ENCODE measurements around the gene CDCA4. TPM values are rescaled to one million over a fixed set of nuclear protein-coding genes. Genes with fewer than 3 reads are reported as not detected.
A peak's percentile ranks its signal among the peaks of the same experiment; 100 is the strongest.

CDCA4 gene
- total and polyA plus RNA-seq, 10 of the 15 experiments (the other 5 are each of a cell fraction or from before 2014, with no cell fraction given): 10.4 to 64.0 (median 52.1) TPM

GRCh38 chr14:105015905-105016304 lies 5.0 kb downstream of the CDCA4 start (continued):
- no peak for TF ChIP-seq SKIL (IDR thresholded peaks at IDR 0.05; ENCODE audit: low read depth, poor library complexity, severe bottlenecking)
- no peak for TF ChIP-seq FOXM1 (IDR thresholded peaks at IDR 0.05; ENCODE audit: low read depth, low read length)
- no peak for TF ChIP-seq SMAD5 (IDR thresholded peaks at IDR 0.05; ENCODE audit: low read depth)
- no peak for TF ChIP-seq ZBTB4 (CRISPR knock-in tag; IDR thresholded peaks at IDR 0.05)

- FAIRE-seq: no peak
- POLR2A ChIA-PET: interaction anchor here (4.3 kb wide), 1 partner anchor 11 kb away, joined by 14 read pairs; no protein-coding TSS in a partner anchor
- H3K79me2 ChIP-seq (ENCODE audit: control insufficient read depth, insufficient read depth, low read length): peaks cover 98% of the 10 kb centered on the region
- intact Hi-C loops (cut with micrococcal nuclease; ENCODE audit: unreplicated experiment) (no loop called here), in situ Hi-C loops (cut with MboI) (no loop called here)
- no peaks in the 10 kb centered on the region for H3K27me3 ChIP-seq (replicated peaks in 1 of 2; ENCODE audit: control insufficient read depth in 2 of 2, insufficient read depth in 2 of 2, low read length in 1 of 2)
- no peak for ATAC-seq
- BruUV-seq (replicated peaks): no TSS peak
- no peaks in the 10 kb centered on the region; the same call in none of the 2 replicates for H4K20me1 ChIP-seq (ENCODE audit: control insufficient read depth, insufficient read depth)
- peak overlapping the region; percentile 38 for H3K27ac ChIP-seq (ENCODE audit: control insufficient read depth, insufficient read depth)
- RAD21 ChIA-PET (ENCODE audit: unreplicated experiment): interaction anchor here (1.1 kb wide), 1 partner anchor 12 kb away, joined by 3 read pairs; no protein-coding TSS in a partner anchor
- H3K4me2 ChIP-seq (ENCODE audit: control insufficient read depth, insufficient read depth): peak overlapping the region; percentile 75
- TF ChIP-seq DPF2 (IDR thresholded peaks at IDR 0.05) (no peak), JUNB (IDR thresholded peaks at IDR 0.05) (no peak), ATF7 (IDR thresholded peaks at IDR 0.05; ENCODE audit: low read depth) (no peak), REST (IDR thresholded peaks at IDR 0.05; ENCODE audit: low read depth, low read length) (no peak), BCL11A (IDR thresholded peaks at IDR 0.05; ENCODE audit: low read depth, low read length) (no peak)
- DNase-seq (ENCODE audit: low read depth, low spot score): no peak
- H2AFZ ChIP-seq (ENCODE audit: control insufficient read depth, low read depth, low read length): peak overlapping the region; percentile 7; the same call in 1 of the 2 replicates
- H3K36me3 ChIP-seq (ENCODE audit: control insufficient read depth in 2 of 2, insufficient read depth in 2 of 2, low read length in 1 of 2): peaks cover 22 to 27% of the 10 kb centered on the region in 2 experiments
- CTCF ChIA-PET: interaction anchor here (1.6 to 3.5 kb wide), 3 partner anchors 12 to 40 kb away, joined by 6 to 15 read pairs (median 7); no protein-coding TSS in a partner anchor
- SMC1A ChIA-PET (ENCODE audit: uncharacterized antibody, unreplicated experiment): interaction anchor here (0.7 to 3.3 kb wide), 5 partner anchors 11 to 29 kb away, joined by 3 to 11 read pairs (median 3); no protein-coding TSS in a partner anchor
- no peaks in the 10 kb centered on the region for H3K9me3 ChIP-seq (replicated peaks; ENCODE audit: control insufficient read depth, insufficient read depth, low read length)
- 22% methylated on average over 9 of the region's 9 CpGs for WGBS (ENCODE audit: insufficient coverage, insufficient replicate concordance, low lambda C conversion rate, missing lambda C conversion rate)
- peak overlapping the region; percentile 32 for H3K9ac ChIP-seq (ENCODE audit: control insufficient read depth, insufficient read depth, low read length)
- peak overlapping the region; percentile 60; the same call in 1 of the 2 replicates for H3K4me3 ChIP-seq
- H3K4me1 ChIP-seq (ENCODE audit: control insufficient read depth, insufficient read depth, low read length): peaks cover 24% of the 10 kb centered on the region
Measured at GRCh38 chr14:105015242-105015641, 5.6 kb downstream of the CDCA4 start.

Data from GM12878 (cell line).